ENCODE data around the gene TBC1D2.

The TBC1D2 gene

GRCh38 chr9:98230304-98230703 lies 25.1 kb downstream of the TBC1D2 start:
- in situ Hi-C loops (cut with HindIII; ENCODE audit: low pct_unique_long_range_greater_than_20kb, low sequenced_read_pairs): no loop called here
- TF ChIP-seq JUND (IDR thresholded peaks at IDR 0.05; ENCODE audit: low read depth): no peak
- no peak for DNase-seq (ENCODE audit: low read depth in 1 of 2, low spot score in 1 of 2)

DNA sequence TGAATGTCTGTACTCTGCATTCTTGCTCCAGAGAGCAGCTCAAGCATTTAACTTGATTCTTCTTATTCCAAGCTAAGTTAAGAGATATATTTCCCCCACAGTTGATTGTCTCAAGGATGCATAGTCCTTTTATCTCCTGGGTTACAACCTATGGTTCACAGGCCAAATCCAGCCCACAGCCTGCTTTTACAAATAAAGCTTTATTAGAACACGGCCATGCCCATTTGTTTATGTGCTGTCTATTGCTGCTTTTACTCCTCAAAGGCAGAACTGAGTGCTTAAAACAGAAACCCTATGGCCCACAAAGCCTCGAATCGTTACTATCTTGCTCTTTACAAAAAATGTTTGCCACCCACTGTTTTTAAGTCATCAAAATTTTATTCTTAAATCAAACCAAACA lies 25.8 kb downstream of the TBC1D2 start:
- no peak for TF ChIP-seq JUND (IDR thresholded peaks at IDR 0.05; ENCODE audit: low read depth)
- no peak for DNase-seq (ENCODE audit: low read depth in 1 of 2, low spot score in 1 of 2)
- in situ Hi-C loops (cut with HindIII; ENCODE audit: low pct_unique_long_range_greater_than_20kb, low sequenced_read_pairs): no loop called here

DNA sequence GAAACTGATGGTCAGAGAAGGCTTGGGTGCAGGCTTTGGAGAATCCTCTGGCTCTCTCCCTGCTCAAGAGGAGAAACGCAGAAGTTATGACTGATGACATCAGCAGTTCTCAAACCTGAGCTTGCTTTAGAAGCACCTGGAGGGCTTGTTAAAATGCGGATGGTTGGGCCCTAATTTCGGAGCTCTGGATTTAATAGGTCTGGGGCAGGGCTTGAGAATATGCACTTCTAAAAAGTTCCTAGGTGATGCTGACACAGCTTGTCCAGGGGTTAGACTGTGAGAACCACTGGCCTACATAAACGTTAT lies 26.4 kb downstream of the TBC1D2 start:
- no peak for DNase-seq (ENCODE audit: low read depth in 1 of 2, low spot score in 1 of 2)
- in situ Hi-C loops (cut with HindIII; ENCODE audit: low pct_unique_long_range_greater_than_20kb, low sequenced_read_pairs): no loop called here
- no peak for TF ChIP-seq JUND (IDR thresholded peaks at IDR 0.05; ENCODE audit: low read depth)

GRCh38 chr9:98228392-98229089 lies 26.9 kb downstream of the TBC1D2 start:
- DNase-seq (ENCODE audit: low read depth in 1 of 2, low spot score in 1 of 2): no peak
- in situ Hi-C loops (cut with HindIII; ENCODE audit: low pct_unique_long_range_greater_than_20kb, low sequenced_read_pairs): no loop called here
- TF ChIP-seq JUND (IDR thresholded peaks at IDR 0.05; ENCODE audit: low read depth): no peak

DNA sequence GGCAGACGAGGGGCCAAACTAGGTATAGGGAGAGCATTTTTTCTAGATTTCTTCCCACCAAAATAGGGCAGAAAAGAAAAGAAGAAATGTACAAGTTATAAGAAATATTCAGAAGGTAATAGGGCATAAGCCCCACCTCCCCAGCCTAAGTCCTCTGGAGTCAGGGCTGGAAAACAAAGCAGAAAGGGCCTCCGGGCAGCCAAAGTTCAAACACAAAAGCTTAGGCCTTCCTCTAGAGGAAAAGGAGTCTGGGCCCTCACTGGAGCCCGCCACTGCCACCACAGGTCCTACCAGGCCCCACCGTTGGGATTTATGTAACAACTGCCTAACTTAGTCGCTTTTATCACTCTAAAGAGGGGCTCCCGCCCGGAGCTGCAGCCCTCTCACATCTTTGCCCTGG lies 27.6 kb downstream of the TBC1D2 start:
- in situ Hi-C loops (cut with HindIII; ENCODE audit: low pct_unique_long_range_greater_than_20kb, low sequenced_read_pairs): no loop called here
- no peak for TF ChIP-seq JUND (IDR thresholded peaks at IDR 0.05; ENCODE audit: low read depth)
- no peak for DNase-seq (ENCODE audit: low read depth in 1 of 2, low spot score in 1 of 2)

GRCh38 chr9:98226957-98227356 lies 28.5 kb downstream of the TBC1D2 start:
- DNase-seq (ENCODE audit: low read depth in 1 of 2, low spot score in 1 of 2): no peak
- in situ Hi-C loops (cut with HindIII; ENCODE audit: low pct_unique_long_range_greater_than_20kb, low sequenced_read_pairs): no loop called here
- no peak for TF ChIP-seq JUND (IDR thresholded peaks at IDR 0.05; ENCODE audit: low read depth)

GRCh38 chr9:98226516-98226915 lies 28.9 kb downstream of the TBC1D2 start:
- in situ Hi-C loops (cut with HindIII; ENCODE audit: low pct_unique_long_range_greater_than_20kb, low sequenced_read_pairs): no loop called here

GRCh38 chr9:98225015-98225442 lies 30.4 kb downstream of the TBC1D2 start:
- in situ Hi-C loops (cut with HindIII; ENCODE audit: low pct_unique_long_range_greater_than_20kb, low sequenced_read_pairs): no loop called here
- TF ChIP-seq JUND (IDR thresholded peaks at IDR 0.05; ENCODE audit: low read depth): no peak
- no peak for DNase-seq (ENCODE audit: low read depth in 1 of 2, low spot score in 1 of 2)

More at GRCh38 chr9:98226516-98226915, 28.9 kb downstream of the TBC1D2 start:
- DNase-seq (ENCODE audit: low read depth in 1 of 2, low spot score in 1 of 2): no peak
- no peak for TF ChIP-seq JUND (IDR thresholded peaks at IDR 0.05; ENCODE audit: low read depth)

- peak; percentile 26 to 94 for DNase-seq (ENCODE audit: low read depth in 1 of 2, low spot score in 1 of 2)
Measured at GRCh38 chr9:98222885-98223691, 32.4 kb downstream of the TBC1D2 start.

GRCh38 chr9:98220911-98221310 lies 34.5 kb downstream of the TBC1D2 start:
- in situ Hi-C loops (cut with HindIII; ENCODE audit: low pct_unique_long_range_greater_than_20kb, low sequenced_read_pairs): no loop called here
- no peak for DNase-seq (ENCODE audit: low read depth in 1 of 2, low spot score in 1 of 2)
- TF ChIP-seq JUND (IDR thresholded peaks at IDR 0.05; ENCODE audit: low read depth): no peak

More at GRCh38 chr9:98222885-98223691, 32.4 kb downstream of the TBC1D2 start:
- in situ Hi-C loops (cut with HindIII; ENCODE audit: low pct_unique_long_range_greater_than_20kb, low sequenced_read_pairs): no loop called here
- no peak for TF ChIP-seq JUND (IDR thresholded peaks at IDR 0.05; ENCODE audit: low read depth)

DNA sequence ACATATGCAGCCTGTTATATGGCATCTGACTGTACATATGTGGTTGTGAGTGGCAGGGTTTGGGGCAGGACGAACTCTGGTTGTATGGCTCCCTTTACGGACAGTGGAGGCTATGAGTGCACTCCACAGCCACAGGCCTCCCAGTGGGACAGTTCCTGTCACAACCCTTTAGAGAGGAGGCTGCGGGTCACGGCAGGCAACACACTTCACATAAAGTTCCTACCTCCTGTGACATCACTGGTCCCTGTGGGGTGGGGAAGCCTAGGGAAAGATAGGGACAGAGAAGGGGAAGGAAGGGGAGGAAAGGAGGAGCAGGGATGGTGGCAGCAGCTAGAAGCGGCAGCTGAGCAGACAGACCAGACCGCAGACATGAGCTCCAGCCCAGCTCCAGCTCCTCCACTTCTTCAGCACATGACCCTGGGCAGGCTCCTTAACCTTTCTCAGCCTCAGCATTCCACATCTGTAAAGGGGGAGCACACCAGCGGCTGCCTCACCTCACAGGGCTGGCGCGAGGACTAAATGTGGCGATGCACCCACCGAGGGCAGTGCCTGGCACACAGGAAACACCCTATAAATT lies 35.6 kb downstream of the TBC1D2 start:
- TF ChIP-seq JUND (IDR thresholded peaks at IDR 0.05; ENCODE audit: low read depth): no peak
- in situ Hi-C loops (cut with HindIII; ENCODE audit: low pct_unique_long_range_greater_than_20kb, low sequenced_read_pairs): no loop called here
- no peak for DNase-seq (ENCODE audit: low read depth in 1 of 2, low spot score in 1 of 2)

- no peak for TF ChIP-seq JUND (IDR thresholded peaks at IDR 0.05; ENCODE audit: low read depth)
- DNase-seq (ENCODE audit: low read depth in 1 of 2, low spot score in 1 of 2): no peak
- in situ Hi-C loops (cut with HindIII; ENCODE audit: low pct_unique_long_range_greater_than_20kb, low sequenced_read_pairs): no loop called here
Measured at GRCh38 chr9:98219364-98219716, 36.1 kb downstream of the TBC1D2 start.
